Skin epidermis (tissue), 12 donors: Measurements from ENCODE around the gene YY1AP1.
"Not testable (repeated sequence)": the region's sequence is repeated elsewhere in the genome, so short reads cannot be mapped to it uniquely, and the experiment has no call there.

Experiments used
- H3K27ac ChIP-seq, 21 experiments: fragments of 200-600 bp; sonication (generic) in 11 of 21; one replicate each; pipeline ENCODE4 v1.5.0; 2020; ENCODE audit warnings: mild to moderate bottlenecking in 3 of 21, inconsistent platforms in 2 of 21, moderate library complexity in 2 of 21
- H3K4me3 ChIP-seq, 7 experiments: fragments of 200-600 bp; sonication (generic) in 2 of 7; one replicate each; pipeline ENCODE4 v1.5.0; 2020; ENCODE audit warnings: inconsistent platforms in 2 of 7, mild to moderate bottlenecking in 2 of 7, moderate library complexity in 1 of 7

The YY1AP1 gene

GRCh38 chr1:155649676-155650075 is 38.9 kb downstream of the YY1AP1 start:
- no peak overlapping the region for H3K27ac ChIP-seq
- H3K4me3 ChIP-seq = no peak overlapping the region

GRCh38 chr1:155648207-155649147 is 40.1 kb downstream of the YY1AP1 start:
- Histone ChIP-seq H3K27ac (peak overlapping the region in 15 of 21 experiments; percentile 29 to 75 (median 64)), H3K4me3 (peak overlapping the region in 4 of 7 experiments; percentile 10 to 22 (median 14))

GRCh38 chr1:155646307-155646706 is 42.3 kb downstream of the YY1AP1 start:
- H3K27ac ChIP-seq = peak overlapping the region in 5 of 21 experiments; percentile 7 to 58 (median 38)
- H3K4me3 ChIP-seq = no peak overlapping the region

GRCh38 chr1:155645648-155646047 is 42.9 kb downstream of the YY1AP1 start:
- Histone ChIP-seq H3K27ac (peak overlapping the region in 4 of 21 experiments; percentile 7 to 58 (median 34)), H3K4me3 (no peak overlapping the region)

- Histone ChIP-seq H3K4me3 (no peak overlapping the region), H3K27ac (peak overlapping the region in 3 of 21 experiments; percentile 10 to 58 (median 58))
Measured at GRCh38 chr1:155645034-155645598, 43.5 kb downstream of the YY1AP1 start.

- Histone ChIP-seq H3K27ac (no peak overlapping the region), H3K4me3 (no peak overlapping the region)
Measured at GRCh38 chr1:155643230-155643629, 45.3 kb downstream of the YY1AP1 start.

- H3K27ac ChIP-seq, H3K4me3 ChIP-seq: not testable (repeated sequence)
Measured at GRCh38 chr1:155642559-155643180, 45.9 kb downstream of the YY1AP1 start.

GRCh38 chr1:155640367-155640766 is 48.2 kb downstream of the YY1AP1 start:
- Histone ChIP-seq H3K4me3 (no peak overlapping the region), H3K27ac (no peak overlapping the region)

GRCh38 chr1:155636397-155637153 is 52.0 kb downstream of the YY1AP1 start:
- peak overlapping the region in 2 of 21 experiments; percentile 17 to 81 for H3K27ac ChIP-seq

GRCh38 chr1:155626428-155626827 is 62.1 kb downstream of the YY1AP1 start:
- not testable (repeated sequence) for H3K4me3 ChIP-seq, H3K27ac ChIP-seq

More at GRCh38 chr1:155636397-155637153, 52.0 kb downstream of the YY1AP1 start:
- H3K4me3 ChIP-seq = peak overlapping the region in 3 of 7 experiments; percentile 15 to 25 (median 19)

GRCh38 chr1:155623357-155623756 is 65.2 kb downstream of the YY1AP1 start:
- no peak overlapping the region for H3K4me3 ChIP-seq
- no peak overlapping the region for H3K27ac ChIP-seq

- H3K27ac ChIP-seq = no peak overlapping the region
- H3K4me3 ChIP-seq = no peak overlapping the region
Measured at GRCh38 chr1:155622191-155622590, 66.4 kb downstream of the YY1AP1 start.

- not testable (repeated sequence) for H3K4me3 ChIP-seq, H3K27ac ChIP-seq
Measured at GRCh38 chr1:155613226-155613625, 75.3 kb downstream of the YY1AP1 start.

GRCh38 chr1:155610257-155610647 is 78.3 kb downstream of the YY1AP1 start:
- H3K27ac ChIP-seq = not testable (repeated sequence)
- peak overlapping the region; percentile 48 to 73 (median 57) for H3K4me3 ChIP-seq

- Histone ChIP-seq H3K4me3 (peak within 1 kb of the TSS; percentile 48 to 73 (median 57)), H3K27ac (peak within 1 kb of the TSS in 20 of 21 experiments; percentile 11 to 92 (median 79))
Measured at GRCh38 chr1:155609515-155610256, 78.9 kb downstream of the YY1AP1 start, which contains the start of gene MSTO1. TSS of gene MSTO1 (plus strand) at chr1:155610218. CDS start at chr1:155610249, 31 bp downstream.
